HepG2 (cell line): ENCODE data around the gene USP2. TPM values are rescaled to one million over a fixed set of nuclear protein-coding genes. Genes with fewer than 3 reads are reported as not detected.

Experiments
- ATAC-seq: fragments of 200-7000 bp; cut with Tn5 transposase; 3 replicates; pipeline ENCODE4 v1.9.1; 2020; ENCODE audit warnings: mild to moderate bottlenecking, moderate library complexity
- BruUV-seq: library from RNA; stranded (reverse); fragments of 400-500 nt; replicated peaks from 2 replicates; lab custom pipeline; 2021; lab: Mats Ljungman, UMichigan
- CTCF ChIA-PET: fragments of 300-600 bp; formaldehyde crosslinking; extraction: SDS; loops from one replicate; lab custom pipeline; 2021; ENCODE audit warnings: low total read pairs, inconsistent platforms, low intra/inter-chr PET ratio; lab: Yijun Ruan, JAX
- POLR2A ChIA-PET: fragments of 350-600 bp; sonication (Branson Sonifier 250); formaldehyde crosslinking; loops from one replicate; lab custom pipeline; 2020; ENCODE audit warnings: antibody characterized with exemption, inconsistent platforms; lab: Yijun Ruan, JAX
- DNase-seq: peaks from one replicate; pipeline ENCODE4 v3.0.0-alpha.2; 2015; ENCODE audit warnings: low spot score
- FAIRE-seq: peaks from 3 replicates; lab custom pipeline; 2011; peaks lifted over from hg19 to GRCh38; lab: Jason Lieb, UNC
- H2AFZ ChIP-seq: one replicate; pipeline ENCODE4 v1.6.1; 2011; ENCODE audit warnings: low read length, inconsistent platforms
- H3K27ac ChIP-seq: fragments of 300-600 bp; 3 replicates; pipeline ENCODE4 v1.8.0; 2011; ENCODE audit warnings: mixed run types, mild to moderate bottlenecking, mixed read lengths, low read length, inconsistent platforms; ENCODE audit not compliant: insufficient read depth; ENCODE audit errors: extremely low read length
- H3K27me3 ChIP-seq, 2 experiments: fragments of 200-600 bp in 1 of 2; 2 replicates in 1 of 2; 3 replicates in 1 of 2; pipeline versions ENCODE4 v1.6.0 to v1.8.0; 2011; ENCODE audit warnings: low read length in 2 of 2, mild to moderate bottlenecking in 2 of 2, moderate library complexity in 2 of 2, inconsistent platforms in 1 of 2; ENCODE audit not compliant: insufficient read depth in 2 of 2, control insufficient read depth in 1 of 2
- H3K36me3 ChIP-seq, 2 experiments: fragments of 200-600 bp in 1 of 2; replicated peaks in 1 of 2; 2 replicates in 1 of 2; 3 replicates in 1 of 2; pipeline versions ENCODE4 v1.5.1 to v1.8.0; 2011; ENCODE audit warnings: low read length in 2 of 2, inconsistent platforms in 1 of 2; ENCODE audit not compliant: insufficient read depth in 2 of 2, control insufficient read depth in 1 of 2
- H3K4me1 ChIP-seq: 2 replicates; pipeline ENCODE4 v1.5.1; 2012; ENCODE audit warnings: low read length, inconsistent platforms; ENCODE audit not compliant: insufficient read depth
- H3K4me2 ChIP-seq: 2 replicates; pipeline ENCODE4 v1.6.0; 2011; ENCODE audit warnings: low read depth, low read length, inconsistent platforms
- H3K4me3 ChIP-seq, 3 experiments: fragments of 200-600 bp in 1 of 3; sonication (generic), shearing (Covaris generic) in 1 of 3; replicated peaks in 1 of 3; 2 replicates each; pipeline ENCODE4 v1.5.1; 2011 to 2016; ENCODE audit warnings: low read length in 3 of 3, inconsistent platforms in 2 of 3, low read depth in 2 of 3, mild to moderate bottlenecking in 2 of 3, control low read depth in 1 of 3, mixed read lengths in 1 of 3; ENCODE audit not compliant: insufficient read depth in 1 of 3
- H3K79me2 ChIP-seq: one replicate; pipeline ENCODE4 v1.6.1; 2011; ENCODE audit warnings: low read length, inconsistent platforms; ENCODE audit not compliant: insufficient read depth
- H3K9ac ChIP-seq: 2 replicates; pipeline ENCODE4 v1.6.0; 2011; ENCODE audit warnings: mild to moderate bottlenecking, low read depth, low read length, inconsistent platforms; ENCODE audit not compliant: insufficient read depth
- H3K9me3 ChIP-seq: 2 replicates; pipeline ENCODE4 v1.5.1; 2012; ENCODE audit warnings: mild to moderate bottlenecking, low read length
- H4K20me1 ChIP-seq: 2 replicates; pipeline ENCODE4 v1.6.0; 2011; ENCODE audit warnings: inconsistent platforms, mild to moderate bottlenecking, low read length, moderate library complexity; ENCODE audit not compliant: insufficient read depth
- EZH2 ChIP-seq: conservative IDR thresholded peaks from 2 replicates; pipeline ENCODE4 v1.6.1; 2012; ENCODE audit warnings: mild to moderate bottlenecking, low read depth, low read length, moderate library complexity
- FOSL2 ChIP-seq: sonication (generic); formaldehyde crosslinking; IDR thresholded peaks from 2 replicates; pipeline ENCODE4 v1.4.0; 2020; ENCODE audit warnings: missing genetic modification reagents
- IRF2 ChIP-seq: IDR thresholded peaks from 2 replicates; pipeline ENCODE4 v1.6.1; 2018; ENCODE audit warnings: missing genetic modification reagents, missing compliant biosample characterization
- KLF11 ChIP-seq: IDR thresholded peaks from 2 replicates; pipeline ENCODE4 v1.6.1; 2016; ENCODE audit warnings: missing compliant biosample characterization
- ZNF121 ChIP-seq: sonication (generic); formaldehyde crosslinking; IDR thresholded peaks from 2 replicates; pipeline ENCODE4 v1.5.0; 2020; ENCODE audit warnings: mild to moderate bottlenecking, missing genetic modification reagents
- ZSCAN30 ChIP-seq: sonication (generic); formaldehyde crosslinking; IDR thresholded peaks from 2 replicates; pipeline ENCODE4 v1.5.0; 2020; ENCODE audit warnings: mild to moderate bottlenecking, missing genetic modification reagents
- WGBS: methylation state at CpG from one replicate; pipeline ENCODE4 v1.1.6; 2017; ENCODE audit warnings: low lambda C conversion rate; 5-methylcytosine and 5-hydroxymethylcytosine counted together
- in situ Hi-C: cut with HindIII; loops from 2 replicates; pipeline ENCODE4 v1.10.0; 2017; ENCODE audit warnings: low pct_unique_long_range_greater_than_20kb; ENCODE audit not compliant: extremely low pct_ligation_motif_present
- intact Hi-C: fragments of 100-400 bp; cut with micrococcal nuclease; formaldehyde crosslinking; loops from one replicate; pipeline ENCODE4 v1.10.0; 2022; ENCODE audit not compliant: unreplicated experiment
- polyA plus RNA-seq, 8 experiments: library from polyadenylated mRNA; depleted of rRNA in 3 of 8; stranded (reverse) in 7 of 8; unstranded in 1 of 8; fragments of >200 nt; fragmentation: Illumina TruSeq in 4 of 8; extraction: Trizol in 4 of 8; gene quantifications; 2 replicates each; pipeline versions ENCODE4 v1.2.1 to v1.2.3, GENCODE V29; 2011 to 2016; ENCODE audit warnings: low read depth in 4 of 8, missing spikeins in 1 of 8, mixed read lengths in 1 of 8; ENCODE audit not compliant: insufficient read depth in 1 of 8
- total RNA-seq, 5 experiments: library from RNA; depleted of rRNA; stranded (reverse); fragments of >200 nt; fragmentation: Illumina TruSeq; extraction: Trizol; gene quantifications; 2 replicates each; pipeline ENCODE4 v1.2.3, GENCODE V29; 2016; ENCODE audit warnings: low read depth in 1 of 5
- TF ChIP-seq, protein P1 (sequence below): sonication (generic); formaldehyde crosslinking; IDR thresholded peaks from 2 replicates; pipeline ENCODE4 v1.8.1; 2022; ENCODE audit warnings: mild to moderate bottlenecking, missing genetic modification reagents
- TF ChIP-seq, protein P2 (sequence below): sonication (generic); formaldehyde crosslinking; IDR thresholded peaks from 2 replicates; pipeline ENCODE4 v1.4.0; 2020; ENCODE audit warnings: missing genetic modification reagents, borderline replicate concordance

The USP2 gene
- total and polyA plus RNA-seq, 2 of the 13 experiments (the other 11 are each of a cell fraction or from before 2014, with no cell fraction given), result 2.5 to 6.0 TPM

DNA sequence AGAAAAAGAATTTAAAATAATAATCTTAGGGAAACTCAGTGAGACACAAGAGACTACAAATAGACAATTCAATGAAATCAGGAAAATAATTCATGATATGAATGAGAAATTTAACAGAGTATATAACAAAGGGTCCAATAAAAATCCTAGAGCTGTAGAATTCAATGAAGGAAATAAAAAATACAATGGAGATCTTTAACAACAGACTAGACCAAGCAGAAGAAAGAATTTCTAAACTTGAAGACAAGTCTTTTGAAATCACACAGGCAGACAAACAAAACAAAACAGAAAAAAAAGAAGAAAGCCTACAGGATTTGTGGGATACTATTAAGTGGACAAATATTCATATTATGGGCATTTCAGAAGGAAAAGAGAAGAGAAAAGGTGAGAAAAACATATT, 16.2 kb upstream of the USP2 start (continued):
- TF ChIP-seq, protein P1, sequence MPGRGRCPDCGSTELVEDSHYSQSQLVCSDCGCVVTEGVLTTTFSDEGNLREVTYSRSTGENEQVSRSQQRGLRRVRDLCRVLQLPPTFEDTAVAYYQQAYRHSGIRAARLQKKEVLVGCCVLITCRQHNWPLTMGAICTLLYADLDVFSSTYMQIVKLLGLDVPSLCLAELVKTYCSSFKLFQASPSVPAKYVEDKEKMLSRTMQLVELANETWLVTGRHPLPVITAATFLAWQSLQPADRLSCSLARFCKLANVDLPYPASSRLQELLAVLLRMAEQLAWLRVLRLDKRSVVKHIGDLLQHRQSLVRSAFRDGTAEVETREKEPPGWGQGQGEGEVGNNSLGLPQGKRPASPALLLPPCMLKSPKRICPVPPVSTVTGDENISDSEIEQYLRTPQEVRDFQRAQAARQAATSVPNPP (CRISPR knock-in tag), result no peak
- no peak for TF ChIP-seq IRF2
- TF ChIP-seq, protein P2, sequence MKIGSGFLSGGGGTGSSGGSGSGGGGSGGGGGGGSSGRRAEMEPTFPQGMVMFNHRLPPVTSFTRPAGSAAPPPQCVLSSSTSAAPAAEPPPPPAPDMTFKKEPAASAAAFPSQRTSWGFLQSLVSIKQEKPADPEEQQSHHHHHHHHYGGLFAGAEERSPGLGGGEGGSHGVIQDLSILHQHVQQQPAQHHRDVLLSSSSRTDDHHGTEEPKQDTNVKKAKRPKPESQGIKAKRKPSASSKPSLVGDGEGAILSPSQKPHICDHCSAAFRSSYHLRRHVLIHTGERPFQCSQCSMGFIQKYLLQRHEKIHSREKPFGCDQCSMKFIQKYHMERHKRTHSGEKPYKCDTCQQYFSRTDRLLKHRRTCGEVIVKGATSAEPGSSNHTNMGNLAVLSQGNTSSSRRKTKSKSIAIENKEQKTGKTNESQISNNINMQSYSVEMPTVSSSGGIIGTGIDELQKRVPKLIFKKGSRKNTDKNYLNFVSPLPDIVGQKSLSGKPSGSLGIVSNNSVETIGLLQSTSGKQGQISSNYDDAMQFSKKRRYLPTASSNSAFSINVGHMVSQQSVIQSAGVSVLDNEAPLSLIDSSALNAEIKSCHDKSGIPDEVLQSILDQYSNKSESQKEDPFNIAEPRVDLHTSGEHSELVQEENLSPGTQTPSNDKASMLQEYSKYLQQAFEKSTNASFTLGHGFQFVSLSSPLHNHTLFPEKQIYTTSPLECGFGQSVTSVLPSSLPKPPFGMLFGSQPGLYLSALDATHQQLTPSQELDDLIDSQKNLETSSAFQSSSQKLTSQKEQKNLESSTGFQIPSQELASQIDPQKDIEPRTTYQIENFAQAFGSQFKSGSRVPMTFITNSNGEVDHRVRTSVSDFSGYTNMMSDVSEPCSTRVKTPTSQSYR (CRISPR knock-in tag), result no peak
- no peak for TF ChIP-seq KLF11

DNA sequence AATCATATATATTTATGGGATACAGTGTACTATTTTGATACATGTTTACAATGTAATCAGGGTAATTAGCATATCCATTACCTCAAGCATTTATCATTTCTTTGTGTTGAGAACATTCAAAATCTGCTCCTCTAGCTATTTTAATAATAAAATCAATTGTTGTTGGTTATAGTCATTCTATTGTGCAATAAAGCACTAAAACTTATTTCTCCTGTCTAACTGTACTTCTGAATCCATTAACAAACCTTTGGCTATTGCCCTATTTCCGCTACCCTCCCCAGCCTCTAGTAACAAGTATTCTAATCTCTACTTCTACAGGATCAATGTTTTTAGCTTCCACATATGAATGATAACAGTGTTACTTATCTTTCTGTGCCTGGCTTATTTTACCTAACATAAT, 15.3 kb upstream of the USP2 start:
- H3K4me3 ChIP-seq, result no peak overlapping the region
- DNase-seq (no peak), ATAC-seq (no peak), FAIRE-seq (no peak)
- peaks cover 21% of the 10 kb centered on the region for H3K9me3 ChIP-seq
- H3K79me2 ChIP-seq, result no peaks in the 10 kb centered on the region
- H3K4me2 ChIP-seq, result no peak overlapping the region
- POLR2A ChIA-PET, result no interaction called here
- H2AFZ ChIP-seq, result no peak overlapping the region
- no peaks in the 10 kb centered on the region for H3K27me3 ChIP-seq
- no peak overlapping the region for H3K27ac ChIP-seq
- intact Hi-C loops, result no loop called here
- CTCF ChIA-PET, result no interaction called here
- no TSS peak for BruUV-seq
- no peak overlapping the region for H3K9ac ChIP-seq
- in situ Hi-C loops, result no loop called here
- H3K4me1 ChIP-seq, result no peaks in the 10 kb centered on the region
- peaks cover 0 to 4% of the 10 kb centered on the region in 2 experiments; a peak in 2 of 5 replicates for H3K36me3 ChIP-seq
- H4K20me1 ChIP-seq, result no peaks in the 10 kb centered on the region
- WGBS, result 100% methylated on average over 1 of the region's 1 CpG
- TF ChIP-seq FOSL2 (CRISPR knock-in tag) (no peak), EZH2 (no peak), ZNF121 (CRISPR knock-in tag) (no peak), ZSCAN30 (no peak)
